ENCODE data around the gene JAML.

JAML gene

GRCh38 chr11:118224511-118225188 is at the start of gene JAML:
Gene JAML (minus strand): TSS chr11:118225011. CDS start chr11:118214866, 10,145 bp downstream.
- Histone ChIP-seq H3K27me3 (ENCODE audit: insufficient read depth, insufficient read length) (no peaks in the 10 kb centered on the region), H3K4me3 (ENCODE audit: insufficient read length, low read depth) (no peak within 1 kb of the TSS), H3K36me3 (ENCODE audit: insufficient read depth, insufficient read length, low read length) (no peaks in the 10 kb centered on the region), H3K4me1 (ENCODE audit: insufficient read depth, insufficient read length) (no peaks in the 10 kb centered on the region), H3K9me3 (ENCODE audit: insufficient read depth, low read length) (no peaks in the 10 kb centered on the region), H3K9ac (ENCODE audit: insufficient read length, low read depth) (no peak within 1 kb of the TSS)
- TF ChIP-seq YY1 (IDR thresholded peaks at IDR 0.05; ENCODE audit: insufficient read depth, insufficient read length) (no peak), ZNF274 (IDR thresholded peaks at IDR 0.05; ENCODE audit: low read depth, low read length) (no peak), SUZ12 (IDR thresholded peaks at IDR 0.05; ENCODE audit: extremely low read depth, insufficient read depth, insufficient read length) (no peak)
- DNase-seq (ENCODE audit: low read depth, low spot score), result no peak

- Histone ChIP-seq H3K4me1 (ENCODE audit: insufficient read depth, insufficient read length) (no peaks in the 10 kb centered on the region), H3K9ac (ENCODE audit: insufficient read length, low read depth) (no peak overlapping the region), H3K27me3 (ENCODE audit: insufficient read depth, insufficient read length) (no peaks in the 10 kb centered on the region), H3K9me3 (ENCODE audit: insufficient read depth, low read length) (no peaks in the 10 kb centered on the region), H3K36me3 (ENCODE audit: insufficient read depth, insufficient read length, low read length) (no peaks in the 10 kb centered on the region), H3K4me3 (ENCODE audit: insufficient read length, low read depth) (no peak overlapping the region)
- no peak for TF ChIP-seq SUZ12 (IDR thresholded peaks at IDR 0.05; ENCODE audit: extremely low read depth, insufficient read depth, insufficient read length)
- no peak for TF ChIP-seq ZNF274 (IDR thresholded peaks at IDR 0.05; ENCODE audit: low read depth, low read length)
- no peak for TF ChIP-seq YY1 (IDR thresholded peaks at IDR 0.05; ENCODE audit: insufficient read depth, insufficient read length)
- no peak for DNase-seq (ENCODE audit: low read depth, low spot score)
These were observed 49.4 kb upstream of the JAML start for GRCh38 chr11:118274186-118274585.

GRCh38 chr11:118272001-118272400 is 47.2 kb upstream of the JAML start:
- Histone ChIP-seq H3K9ac (ENCODE audit: insufficient read length, low read depth) (no peak overlapping the region), H3K4me3 (ENCODE audit: insufficient read length, low read depth) (no peak overlapping the region), H3K36me3 (ENCODE audit: insufficient read depth, insufficient read length, low read length) (no peaks in the 10 kb centered on the region), H3K27me3 (ENCODE audit: insufficient read depth, insufficient read length) (peaks cover 7% of the 10 kb centered on the region), H3K9me3 (ENCODE audit: insufficient read depth, low read length) (no peaks in the 10 kb centered on the region), H3K4me1 (ENCODE audit: insufficient read depth, insufficient read length) (no peaks in the 10 kb centered on the region)
- no peak for DNase-seq (ENCODE audit: low read depth, low spot score)
- TF ChIP-seq SUZ12 (IDR thresholded peaks at IDR 0.05; ENCODE audit: extremely low read depth, insufficient read depth, insufficient read length) (no peak), YY1 (IDR thresholded peaks at IDR 0.05; ENCODE audit: insufficient read depth, insufficient read length) (no peak), ZNF274 (IDR thresholded peaks at IDR 0.05; ENCODE audit: low read depth, low read length) (no peak)

- no peaks in the 10 kb centered on the region for H3K9me3 ChIP-seq (ENCODE audit: insufficient read depth, low read length)
- peaks cover 4% of the 10 kb centered on the region for H3K4me1 ChIP-seq (ENCODE audit: insufficient read depth, insufficient read length)
- H3K27me3 ChIP-seq (ENCODE audit: insufficient read depth, insufficient read length), result peaks cover 30% of the 10 kb centered on the region
- no peak for DNase-seq (ENCODE audit: low read depth, low spot score)
- no peak overlapping the region for H3K9ac ChIP-seq (ENCODE audit: insufficient read length, low read depth)
- no peaks in the 10 kb centered on the region for H3K36me3 ChIP-seq (ENCODE audit: insufficient read depth, insufficient read length, low read length)
- TF ChIP-seq ZNF274 (IDR thresholded peaks at IDR 0.05; ENCODE audit: low read depth, low read length), result no peak
- no peak for TF ChIP-seq SUZ12 (IDR thresholded peaks at IDR 0.05; ENCODE audit: extremely low read depth, insufficient read depth, insufficient read length)
- no peak for TF ChIP-seq YY1 (IDR thresholded peaks at IDR 0.05; ENCODE audit: insufficient read depth, insufficient read length)
- no peak overlapping the region for H3K4me3 ChIP-seq (ENCODE audit: insufficient read length, low read depth)
These were observed 42.7 kb upstream of the JAML start for GRCh38 chr11:118267486-118267885.

GRCh38 chr11:118265954-118266353 is 41.1 kb upstream of the JAML start:
- Histone ChIP-seq H3K4me1 (ENCODE audit: insufficient read depth, insufficient read length) (peaks cover 4% of the 10 kb centered on the region), H3K4me3 (ENCODE audit: insufficient read length, low read depth) (no peak overlapping the region), H3K9me3 (ENCODE audit: insufficient read depth, low read length) (no peaks in the 10 kb centered on the region), H3K9ac (ENCODE audit: insufficient read length, low read depth) (no peak overlapping the region), H3K36me3 (ENCODE audit: insufficient read depth, insufficient read length, low read length) (no peaks in the 10 kb centered on the region), H3K27me3 (ENCODE audit: insufficient read depth, insufficient read length) (peaks cover 35% of the 10 kb centered on the region)
- no peak for TF ChIP-seq SUZ12 (IDR thresholded peaks at IDR 0.05; ENCODE audit: extremely low read depth, insufficient read depth, insufficient read length)
- no peak for TF ChIP-seq ZNF274 (IDR thresholded peaks at IDR 0.05; ENCODE audit: low read depth, low read length)
- no peak for TF ChIP-seq YY1 (IDR thresholded peaks at IDR 0.05; ENCODE audit: insufficient read depth, insufficient read length)
- DNase-seq (ENCODE audit: low read depth, low spot score), result no peak

- no peaks in the 10 kb centered on the region for H3K36me3 ChIP-seq (ENCODE audit: insufficient read depth, insufficient read length, low read length)
- peaks cover 35% of the 10 kb centered on the region for H3K27me3 ChIP-seq (ENCODE audit: insufficient read depth, insufficient read length)
- H3K4me1 ChIP-seq (ENCODE audit: insufficient read depth, insufficient read length), result peaks cover 4% of the 10 kb centered on the region
- peak overlapping the region; percentile 37 for H3K4me3 ChIP-seq (ENCODE audit: insufficient read length, low read depth)
- H3K9me3 ChIP-seq (ENCODE audit: insufficient read depth, low read length), result no peaks in the 10 kb centered on the region
- peak overlapping the region; percentile 75 for H3K9ac ChIP-seq (ENCODE audit: insufficient read length, low read depth)
- DNase-seq (ENCODE audit: low read depth, low spot score), result peak; percentile 32
- TF ChIP-seq ZNF274 (IDR thresholded peaks at IDR 0.05; ENCODE audit: low read depth, low read length) (no peak), YY1 (IDR thresholded peaks at IDR 0.05; ENCODE audit: insufficient read depth, insufficient read length) (no peak), SUZ12 (IDR thresholded peaks at IDR 0.05; ENCODE audit: extremely low read depth, insufficient read depth, insufficient read length) (no peak)
These were observed 40.0 kb upstream of the JAML start for GRCh38 chr11:118264569-118265465.
